Panc1 (cell line): ENCODE measurements around the gene HHEX. TPM values are rescaled to one million over a fixed set of nuclear protein-coding genes. Genes with fewer than 3 reads are reported as not detected.

ENCODE experiments used
- ATAC-seq: fragments of 200-7000 bp; cut with Tn5 transposase; 2 replicates; pipeline ENCODE4 v1.9.1; 2020; ENCODE audit warnings: mild to moderate bottlenecking, moderate library complexity
- BruUV-seq: library from RNA; stranded (reverse); fragments of 400-500 nt; replicated peaks from 2 replicates; lab custom pipeline; 2021; lab: Mats Ljungman, UMichigan
- CTCF ChIA-PET: fragments of 300-600 bp; sonication (Branson Sonifier 250); formaldehyde crosslinking; loops from one replicate; lab custom pipeline; 2022; ENCODE audit warnings: antibody characterized with exemption; lab: Charles Lee
- POLR2A ChIA-PET: fragments of 300-600 bp; sonication (Branson Sonifier 250); formaldehyde crosslinking; loops from one replicate; lab custom pipeline; 2022; ENCODE audit warnings: antibody characterized with exemption; lab: Charles Lee
- DNase-seq: peaks from one replicate; pipeline ENCODE4 v3.0.0-alpha.2; 2010; ENCODE audit warnings: low read depth, low spot score
- H3K27ac ChIP-seq: 2 replicates; pipeline ENCODE4 v1.5.1; 2011; ENCODE audit warnings: mild to moderate bottlenecking, low read length, inconsistent platforms
- H3K27me3 ChIP-seq: fragments of 200-500 bp; sonication (Bioruptor generic); 2 replicates; pipeline ENCODE4 v1.6.0; 2014; ENCODE audit warnings: low read length, inconsistent platforms; ENCODE audit not compliant: control insufficient read depth, insufficient read depth
- H3K36me3 ChIP-seq: fragments of 200-500 bp; sonication (Bioruptor generic); 2 replicates; pipeline ENCODE4 v1.5.1; 2014; ENCODE audit warnings: inconsistent platforms, mild to moderate bottlenecking, low read length, moderate library complexity; ENCODE audit not compliant: control insufficient read depth, insufficient read depth
- H3K4me1 ChIP-seq: 2 replicates; pipeline ENCODE4 v1.5.1; 2011; ENCODE audit warnings: inconsistent platforms, mild to moderate bottlenecking, low read length, moderate library complexity; ENCODE audit not compliant: control insufficient read depth, insufficient read depth
- H3K4me3 ChIP-seq, 2 experiments: 2 replicates each; pipeline ENCODE4 v1.5.1; 2011 to 2012; ENCODE audit warnings: low read depth in 2 of 2, low read length in 2 of 2, mild to moderate bottlenecking in 2 of 2, inconsistent platforms in 1 of 2, moderate library complexity in 1 of 2
- H3K9me3 ChIP-seq: fragments of 200-500 bp; sonication (Bioruptor generic); 2 replicates; pipeline ENCODE4 v1.5.1; 2014; ENCODE audit warnings: low read depth, mild to moderate bottlenecking, inconsistent platforms, low read length, moderate library complexity; ENCODE audit not compliant: control insufficient read depth, insufficient read depth
- CTCF ChIP-seq: fragments of 450-650 bp; IDR thresholded peaks from 2 replicates; pipeline ENCODE4 v1.5.1; 2017; ENCODE audit warnings: mild to moderate bottlenecking
- POLR2AphosphoS5 ChIP-seq: IDR thresholded peaks from 2 replicates; pipeline ENCODE4 v1.6.1; 2012; ENCODE audit warnings: mild to moderate bottlenecking, low read depth, low read length, moderate library complexity
- SIN3A ChIP-seq: IDR thresholded peaks from 2 replicates; pipeline ENCODE4 v1.6.1; 2012; ENCODE audit warnings: low read depth, mild to moderate bottlenecking, low read length, moderate library complexity, borderline replicate concordance; ENCODE audit not compliant: insufficient read depth
- TCF7L2 ChIP-seq: IDR thresholded peaks from 2 replicates; pipeline ENCODE4 v1.6.1; 2011; ENCODE audit warnings: mild to moderate bottlenecking, low read depth, low read length, inconsistent platforms
- in situ Hi-C: cut with HindIII; loops from 2 replicates; pipeline ENCODE4 v1.10.0; 2016; ENCODE audit warnings: low sequenced_read_pairs, low pct_unique_long_range_greater_than_20kb
- intact Hi-C: fragments of 100-400 bp; cut with micrococcal nuclease; formaldehyde crosslinking; loops from one replicate; pipeline ENCODE4 v1.10.0; 2022; ENCODE audit not compliant: unreplicated experiment
- total RNA-seq: library from RNA; stranded (reverse); gene quantifications from one replicate; pipeline ENCODE4 v1.2.1, GENCODE V29; 2021; ENCODE audit not compliant: unreplicated experiment
- TF ChIP-seq, protein P1 (sequence below), 2 experiments: IDR thresholded peaks; 2 replicates each; pipeline ENCODE4 v1.6.1; 2011 to 2012; ENCODE audit warnings: low read depth in 2 of 2, control low read depth in 1 of 2, low read length in 1 of 2, mild to moderate bottlenecking in 1 of 2, moderate library complexity in 1 of 2; ENCODE audit not compliant: insufficient read depth in 1 of 2

HHEX gene
- total RNA-seq, 1 experiment from 2014 or later: 10.1 TPM

DNA sequence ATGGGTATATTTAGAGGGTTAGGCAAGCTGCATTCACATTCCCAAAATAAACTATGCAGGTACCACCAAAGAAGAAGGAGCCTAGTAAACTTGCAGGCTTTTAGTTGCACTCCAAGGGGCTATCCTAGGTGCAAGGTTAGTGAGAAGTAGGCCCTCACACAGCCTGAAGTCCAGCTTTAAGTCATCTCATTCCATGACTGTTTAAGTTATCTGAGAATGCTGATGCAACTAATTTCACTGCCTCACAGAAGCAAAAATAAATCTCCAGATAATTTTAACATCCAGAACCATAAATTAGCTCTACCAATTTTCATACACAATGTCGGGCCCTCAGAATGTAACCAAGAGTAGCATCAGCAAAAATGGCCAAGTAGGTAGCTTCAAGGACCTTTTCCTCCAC, 34.3 kb upstream of the HHEX start:
- H3K36me3 ChIP-seq: peaks cover 22% of the 10 kb centered on the region
- BruUV-seq: no TSS peak
- ATAC-seq (no peak), DNase-seq (no peak)
- H3K4me1 ChIP-seq: no peaks in the 10 kb centered on the region
- no peak overlapping the region for H3K27ac ChIP-seq
- H3K9me3 ChIP-seq: no peaks in the 10 kb centered on the region
- TF ChIP-seq POLR2AphosphoS5 (no peak), TCF7L2 (no peak), SIN3A (no peak), CTCF (no peak)
- TF ChIP-seq, protein P1, sequence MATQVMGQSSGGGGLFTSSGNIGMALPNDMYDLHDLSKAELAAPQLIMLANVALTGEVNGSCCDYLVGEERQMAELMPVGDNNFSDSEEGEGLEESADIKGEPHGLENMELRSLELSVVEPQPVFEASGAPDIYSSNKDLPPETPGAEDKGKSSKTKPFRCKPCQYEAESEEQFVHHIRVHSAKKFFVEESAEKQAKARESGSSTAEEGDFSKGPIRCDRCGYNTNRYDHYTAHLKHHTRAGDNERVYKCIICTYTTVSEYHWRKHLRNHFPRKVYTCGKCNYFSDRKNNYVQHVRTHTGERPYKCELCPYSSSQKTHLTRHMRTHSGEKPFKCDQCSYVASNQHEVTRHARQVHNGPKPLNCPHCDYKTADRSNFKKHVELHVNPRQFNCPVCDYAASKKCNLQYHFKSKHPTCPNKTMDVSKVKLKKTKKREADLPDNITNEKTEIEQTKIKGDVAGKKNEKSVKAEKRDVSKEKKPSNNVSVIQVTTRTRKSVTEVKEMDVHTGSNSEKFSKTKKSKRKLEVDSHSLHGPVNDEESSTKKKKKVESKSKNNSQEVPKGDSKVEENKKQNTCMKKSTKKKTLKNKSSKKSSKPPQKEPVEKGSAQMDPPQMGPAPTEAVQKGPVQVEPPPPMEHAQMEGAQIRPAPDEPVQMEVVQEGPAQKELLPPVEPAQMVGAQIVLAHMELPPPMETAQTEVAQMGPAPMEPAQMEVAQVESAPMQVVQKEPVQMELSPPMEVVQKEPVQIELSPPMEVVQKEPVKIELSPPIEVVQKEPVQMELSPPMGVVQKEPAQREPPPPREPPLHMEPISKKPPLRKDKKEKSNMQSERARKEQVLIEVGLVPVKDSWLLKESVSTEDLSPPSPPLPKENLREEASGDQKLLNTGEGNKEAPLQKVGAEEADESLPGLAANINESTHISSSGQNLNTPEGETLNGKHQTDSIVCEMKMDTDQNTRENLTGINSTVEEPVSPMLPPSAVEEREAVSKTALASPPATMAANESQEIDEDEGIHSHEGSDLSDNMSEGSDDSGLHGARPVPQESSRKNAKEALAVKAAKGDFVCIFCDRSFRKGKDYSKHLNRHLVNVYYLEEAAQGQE (IDR thresholded peaks at IDR 0.05; ENCODE audit: insufficient read depth in 1 of 2, low read depth in 2 of 2, low read length in 1 of 2): no peak
- CTCF ChIA-PET: no interaction called here
- intact Hi-C loops (no loop called here), in situ Hi-C loops (no loop called here)
- POLR2A ChIA-PET: no interaction called here
- no peak overlapping the region for H3K4me3 ChIP-seq
- no peaks in the 10 kb centered on the region for H3K27me3 ChIP-seq

DNA sequence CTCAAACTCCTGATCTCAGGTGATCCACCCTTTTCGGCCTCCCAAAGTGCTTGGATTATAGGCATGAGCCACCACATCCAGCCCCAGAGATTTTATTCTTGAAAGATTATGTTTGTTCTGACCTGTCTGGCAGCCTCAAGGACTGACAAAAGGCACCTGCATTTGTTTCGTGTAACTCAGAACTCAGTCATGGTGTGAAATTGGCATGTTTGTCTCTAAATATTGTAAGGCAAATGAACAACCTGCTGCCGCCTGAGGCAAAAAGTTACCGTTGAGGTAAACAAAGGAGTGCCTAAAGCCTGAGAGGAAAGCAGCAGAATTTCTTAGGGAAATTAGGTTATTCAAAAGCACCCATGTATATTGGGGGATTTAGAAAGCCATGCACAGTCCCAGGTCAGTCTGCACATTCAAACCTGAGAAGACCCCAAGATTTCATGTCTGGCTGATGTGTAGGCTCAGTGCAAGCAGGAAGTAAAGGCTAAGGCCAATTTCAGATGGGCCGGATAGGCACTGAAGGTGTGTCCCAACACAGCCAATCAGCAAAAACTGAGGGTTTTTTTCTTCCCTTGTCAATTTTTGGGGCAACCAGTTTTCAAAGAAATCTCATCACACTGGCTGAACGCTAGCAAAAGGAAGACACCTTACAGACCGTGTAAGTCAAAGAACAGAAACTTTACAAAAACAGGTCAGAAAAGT, 33.3 kb upstream of the HHEX start:
- ChIA-PET CTCF (no interaction called here), POLR2A (no interaction called here)
- no peak for ATAC-seq

More for the DNA sequence above, 33.3 kb upstream of the HHEX start:
- DNase-seq: no peak
- in situ Hi-C loops: no loop called here
- Histone ChIP-seq H3K36me3 (peaks cover 20% of the 10 kb centered on the region), H3K27ac (no peak overlapping the region), H3K27me3 (no peaks in the 10 kb centered on the region), H3K9me3 (no peaks in the 10 kb centered on the region), H3K4me3 (no peak overlapping the region), H3K4me1 (no peaks in the 10 kb centered on the region)
- intact Hi-C loops: no loop called here
- TF ChIP-seq POLR2AphosphoS5 (no peak), TCF7L2 (no peak), SIN3A (no peak), CTCF (no peak)
- TF ChIP-seq, protein P1 (IDR thresholded peaks at IDR 0.05; ENCODE audit: insufficient read depth in 1 of 2, low read depth in 2 of 2, low read length in 1 of 2): no peak
- BruUV-seq: no TSS peak
